ENCODE data around the gene LMAN1.

Gene LMAN1

DNA sequence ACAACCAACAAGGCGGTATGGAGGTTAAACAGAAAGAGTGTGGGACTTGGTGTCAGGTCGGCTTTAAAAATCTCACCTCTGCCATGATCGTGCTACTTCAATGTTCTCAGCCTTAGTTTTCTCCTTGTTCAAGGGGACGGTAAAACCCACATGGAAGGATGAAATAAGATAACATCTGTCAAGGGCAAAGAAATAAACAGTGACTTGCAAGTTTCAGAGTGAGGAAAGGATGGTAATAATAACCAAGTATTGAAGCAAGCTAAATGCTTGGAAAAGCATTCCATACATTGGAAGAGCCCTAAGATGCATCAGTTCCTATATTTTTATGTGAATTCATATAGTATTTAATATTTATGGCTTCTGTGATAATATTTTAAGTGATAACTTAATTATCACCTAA lies 29.8 kb upstream of the LMAN1 start:
- no peak for TF ChIP-seq POLR2AphosphoS5 (IDR thresholded peaks at IDR 0.05; ENCODE audit: low read depth, low read length)
- no peak for TF ChIP-seq FOXP2 (optimal IDR thresholded peaks at IDR 0.05; ENCODE audit: borderline replicate concordance, extremely low read depth, extremely low read length, insufficient read depth)
- no peak for TF ChIP-seq TAF1 (IDR thresholded peaks at IDR 0.05; ENCODE audit: borderline replicate concordance, insufficient read depth, low read length)
- TF ChIP-seq SIN3A (IDR thresholded peaks at IDR 0.05; ENCODE audit: borderline replicate concordance, insufficient read depth, low read length) = no peak
- no peak for TF ChIP-seq REST (IDR thresholded peaks at IDR 0.05; ENCODE audit: insufficient read depth in 1 of 2, low read depth in 2 of 2, low read length in 2 of 2)

DNA sequence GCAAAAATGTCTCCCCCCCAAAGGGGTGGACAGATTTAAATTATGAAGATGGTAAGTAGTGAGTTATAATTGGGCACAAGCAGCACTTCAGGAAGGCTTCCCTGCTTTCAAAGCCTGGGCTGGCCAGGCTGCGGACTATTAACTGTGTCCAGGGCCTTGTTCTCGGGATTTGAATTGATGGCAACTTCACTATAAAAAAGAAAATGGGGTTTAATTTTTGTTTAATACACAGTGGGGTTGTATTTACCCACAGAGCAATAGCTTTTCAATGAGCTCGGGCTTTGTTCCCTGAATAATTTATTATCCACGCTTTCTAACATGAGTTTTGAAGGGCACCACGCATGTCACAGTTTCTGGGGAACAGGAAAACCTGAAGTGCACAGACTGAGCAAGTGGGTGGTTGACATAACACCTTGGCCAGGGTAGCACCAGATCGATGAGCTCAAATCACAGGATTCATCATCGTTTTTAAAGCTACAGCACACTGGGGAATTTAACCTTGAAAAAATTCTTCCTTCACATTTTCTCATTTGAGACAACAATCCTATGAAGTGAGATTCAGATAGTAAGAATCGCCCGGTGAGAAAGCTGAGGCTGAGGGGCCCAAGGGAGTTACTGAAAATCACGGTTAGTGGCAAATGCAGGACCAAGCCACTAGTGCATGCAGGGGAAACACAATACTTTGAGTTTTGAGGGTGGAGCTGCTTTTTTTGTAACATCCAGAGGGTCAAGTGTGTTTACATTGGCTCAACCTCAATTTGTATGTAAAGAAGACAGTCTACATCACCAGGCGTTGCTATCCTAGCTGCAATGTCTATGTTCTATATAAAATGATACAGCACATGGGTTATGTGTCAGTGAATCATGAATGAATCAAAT lies 28.9 kb upstream of the LMAN1 start:
- no peak for TF ChIP-seq FOXP2 (optimal IDR thresholded peaks at IDR 0.05; ENCODE audit: borderline replicate concordance, extremely low read depth, extremely low read length, insufficient read depth)

GRCh38 chr18:59386909-59387686 lies 28.0 kb upstream of the LMAN1 start:
- TF ChIP-seq REST (IDR thresholded peaks at IDR 0.05; ENCODE audit: insufficient read depth in 1 of 2, low read depth in 2 of 2, low read length in 2 of 2) = no peak
- TF ChIP-seq FOXP2 (optimal IDR thresholded peaks at IDR 0.05; ENCODE audit: borderline replicate concordance, extremely low read depth, extremely low read length, insufficient read depth) = no peak
- no peak for TF ChIP-seq POLR2AphosphoS5 (IDR thresholded peaks at IDR 0.05; ENCODE audit: low read depth, low read length)

GRCh38 chr18:59385191-59385590 lies 26.1 kb upstream of the LMAN1 start:
- TF ChIP-seq POLR2AphosphoS5 (IDR thresholded peaks at IDR 0.05; ENCODE audit: low read depth, low read length) = no peak

- TF ChIP-seq SIN3A (IDR thresholded peaks at IDR 0.05; ENCODE audit: borderline replicate concordance, insufficient read depth, low read length) = no peak
Observed at GRCh38 chr18:59383851-59384250, 24.8 kb upstream of the LMAN1 start.

DNA sequence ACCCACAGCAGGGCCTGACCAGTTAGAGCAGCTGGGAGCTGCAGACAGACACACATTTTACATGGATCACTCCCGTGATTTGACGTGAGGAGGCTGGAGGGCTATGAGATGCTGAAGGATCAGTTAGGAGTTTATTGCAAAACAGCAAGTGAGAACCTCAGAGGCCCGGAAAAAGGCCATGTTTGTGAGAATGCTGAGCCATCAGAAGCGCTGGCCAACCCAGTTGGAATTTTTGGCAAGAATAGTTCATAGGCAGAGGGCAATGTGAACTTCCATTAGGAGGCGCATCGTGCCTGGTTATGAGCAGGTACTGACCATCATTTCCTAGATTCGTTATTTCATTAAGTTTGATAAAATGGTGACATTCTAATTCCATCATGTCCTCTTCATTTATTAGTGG lies 23.3 kb upstream of the LMAN1 start:
- TF ChIP-seq SIN3A (IDR thresholded peaks at IDR 0.05; ENCODE audit: borderline replicate concordance, insufficient read depth, low read length) = no peak
- no peak for TF ChIP-seq REST (IDR thresholded peaks at IDR 0.05; ENCODE audit: insufficient read depth in 1 of 2, low read depth in 2 of 2, low read length in 2 of 2)
- TF ChIP-seq POLR2AphosphoS5 (IDR thresholded peaks at IDR 0.05; ENCODE audit: low read depth, low read length) = no peak
- TF ChIP-seq FOXP2 (optimal IDR thresholded peaks at IDR 0.05; ENCODE audit: borderline replicate concordance, extremely low read depth, extremely low read length, insufficient read depth) = no peak
- TF ChIP-seq TAF1 (IDR thresholded peaks at IDR 0.05; ENCODE audit: borderline replicate concordance, insufficient read depth, low read length) = no peak

All from PFSK-1 (cell line).